ENCODE measurements around the gene NOP53.
A peak's percentile ranks its signal among the peaks of the same experiment; 100 is the strongest.
"Not testable (repeated sequence)": the region's sequence is repeated elsewhere in the genome, so short reads cannot be mapped to it uniquely, and the experiment has no call there.

NOP53 gene

DNA sequence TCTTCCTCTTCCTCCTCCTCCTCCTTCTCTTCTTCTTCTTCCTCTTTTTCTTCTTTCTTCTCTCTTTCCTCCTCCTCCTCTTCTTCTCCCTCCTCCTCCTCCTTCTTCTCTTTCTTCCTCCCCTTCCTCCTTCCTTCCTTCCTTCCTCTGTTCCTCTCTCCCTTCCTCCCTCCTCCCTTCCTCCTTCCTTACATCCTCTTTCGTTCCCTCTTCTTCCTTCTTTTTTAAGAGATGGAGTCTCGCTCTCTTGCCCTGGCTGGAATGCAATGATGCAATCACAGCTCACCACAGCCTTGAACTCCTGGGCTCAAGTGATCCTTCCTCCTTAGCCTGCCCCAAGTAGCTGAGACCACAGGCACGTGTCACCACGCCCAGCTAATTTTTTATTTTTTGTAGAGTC lies 18.9 kb upstream of the NOP53 start:
- DNase-seq = no peak
- no peaks in the 10 kb centered on the region for H3K9me3 ChIP-seq (ENCODE audit: insufficient read depth, low read length, severe bottlenecking)
- no peak for ATAC-seq (ENCODE audit: insufficient read depth, low read depth)
- H3K36me3 ChIP-seq (ENCODE audit: insufficient read depth, low read length) = no peaks in the 10 kb centered on the region
- no peak for TF ChIP-seq EZH2 (IDR thresholded peaks at IDR 0.05; ENCODE audit: borderline replicate concordance, low read depth, low read length, severe bottlenecking)
- TF ChIP-seq, protein P1, sequence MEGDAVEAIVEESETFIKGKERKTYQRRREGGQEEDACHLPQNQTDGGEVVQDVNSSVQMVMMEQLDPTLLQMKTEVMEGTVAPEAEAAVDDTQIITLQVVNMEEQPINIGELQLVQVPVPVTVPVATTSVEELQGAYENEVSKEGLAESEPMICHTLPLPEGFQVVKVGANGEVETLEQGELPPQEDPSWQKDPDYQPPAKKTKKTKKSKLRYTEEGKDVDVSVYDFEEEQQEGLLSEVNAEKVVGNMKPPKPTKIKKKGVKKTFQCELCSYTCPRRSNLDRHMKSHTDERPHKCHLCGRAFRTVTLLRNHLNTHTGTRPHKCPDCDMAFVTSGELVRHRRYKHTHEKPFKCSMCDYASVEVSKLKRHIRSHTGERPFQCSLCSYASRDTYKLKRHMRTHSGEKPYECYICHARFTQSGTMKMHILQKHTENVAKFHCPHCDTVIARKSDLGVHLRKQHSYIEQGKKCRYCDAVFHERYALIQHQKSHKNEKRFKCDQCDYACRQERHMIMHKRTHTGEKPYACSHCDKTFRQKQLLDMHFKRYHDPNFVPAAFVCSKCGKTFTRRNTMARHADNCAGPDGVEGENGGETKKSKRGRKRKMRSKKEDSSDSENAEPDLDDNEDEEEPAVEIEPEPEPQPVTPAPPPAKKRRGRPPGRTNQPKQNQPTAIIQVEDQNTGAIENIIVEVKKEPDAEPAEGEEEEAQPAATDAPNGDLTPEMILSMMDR (IDR thresholded peaks at IDR 0.05; ENCODE audit: borderline replicate concordance, extremely low read depth, low read length, poor library complexity, severe bottlenecking) = no peak
- no peak overlapping the region for H3K4me3 ChIP-seq (ENCODE audit: low read depth in 1 of 2, low read length in 2 of 2)
- H2AFZ ChIP-seq (ENCODE audit: low read depth, low read length) = no peak overlapping the region
- no peaks in the 10 kb centered on the region for H4K20me1 ChIP-seq (ENCODE audit: insufficient read depth, low read length)
- H3K27ac ChIP-seq (ENCODE audit: low read length) = no peak overlapping the region
- H3K9ac ChIP-seq (ENCODE audit: low read depth, low read length) = no peak overlapping the region
- H3K27me3 ChIP-seq (ENCODE audit: insufficient read depth, low read length, poor library complexity) = peaks cover 20% of the 10 kb centered on the region
- peaks cover 16% of the 10 kb centered on the region for H3K4me1 ChIP-seq (ENCODE audit: insufficient read depth, low read length)
- H3K79me2 ChIP-seq (ENCODE audit: insufficient read depth, low read length) = no peaks in the 10 kb centered on the region
- no peak overlapping the region for H3K4me2 ChIP-seq (ENCODE audit: insufficient read depth, low read length)

DNA sequence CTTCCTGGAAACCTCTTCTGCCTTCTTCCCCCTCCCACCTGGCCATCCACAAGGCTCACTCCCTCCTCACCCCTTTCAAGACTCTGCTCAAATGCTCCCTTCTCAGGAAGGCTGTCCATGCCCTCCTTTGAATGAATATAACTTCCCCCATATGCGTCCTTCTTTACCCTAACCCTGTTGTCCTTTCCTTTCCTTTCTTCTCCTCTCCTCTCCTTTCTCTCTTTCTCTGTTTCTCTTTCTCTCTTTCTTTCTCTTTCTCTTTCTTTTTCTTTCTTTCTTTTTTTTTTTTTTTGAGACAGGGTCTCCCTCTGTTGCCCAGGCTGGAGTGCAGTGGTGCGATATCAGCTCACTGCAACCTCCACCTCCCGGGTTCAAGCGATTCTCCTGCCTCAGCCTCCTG lies 17.1 kb upstream of the NOP53 start:
- not testable (repeated sequence) for H3K79me2 ChIP-seq (ENCODE audit: insufficient read depth, low read length); H3K9ac ChIP-seq (ENCODE audit: low read depth, low read length); H3K4me2 ChIP-seq (ENCODE audit: insufficient read depth, low read length); H3K27ac ChIP-seq (ENCODE audit: low read length); ATAC-seq (ENCODE audit: insufficient read depth, low read depth); H3K36me3 ChIP-seq (ENCODE audit: insufficient read depth, low read length); H3K9me3 ChIP-seq (ENCODE audit: insufficient read depth, low read length, severe bottlenecking); H2AFZ ChIP-seq (ENCODE audit: low read depth, low read length); DNase-seq; H4K20me1 ChIP-seq (ENCODE audit: insufficient read depth, low read length); H3K4me3 ChIP-seq (ENCODE audit: low read depth in 1 of 2, low read length in 2 of 2)
- Histone ChIP-seq H3K4me1 (ENCODE audit: insufficient read depth, low read length) (peaks cover 10% of the 10 kb centered on the region), H3K27me3 (ENCODE audit: insufficient read depth, low read length, poor library complexity) (peaks cover 20% of the 10 kb centered on the region)

DNA sequence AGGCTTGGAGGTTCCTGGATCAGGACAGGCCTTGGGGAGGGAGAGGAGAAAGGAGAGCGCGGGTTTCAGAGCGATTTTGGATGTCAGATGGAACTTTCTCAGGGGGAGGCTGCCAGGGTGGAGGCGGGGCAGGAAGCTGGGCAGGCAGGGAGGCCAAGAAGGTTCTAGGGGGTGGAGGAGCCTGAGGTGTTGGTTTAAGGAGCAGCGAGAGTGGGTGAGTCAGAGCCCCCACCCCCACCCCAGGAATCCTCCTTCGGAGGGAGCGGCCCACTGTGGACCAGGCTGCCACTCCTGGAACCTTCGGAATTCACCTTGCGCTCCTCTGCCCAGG lies 15.9 kb upstream of the NOP53 start:
- H3K27ac ChIP-seq (ENCODE audit: low read length) = no peak overlapping the region
- H3K79me2 ChIP-seq (ENCODE audit: insufficient read depth, low read length) = no peaks in the 10 kb centered on the region
- H4K20me1 ChIP-seq (ENCODE audit: insufficient read depth, low read length) = no peaks in the 10 kb centered on the region
- no peak for ATAC-seq (ENCODE audit: insufficient read depth, low read depth)
- H3K36me3 ChIP-seq (ENCODE audit: insufficient read depth, low read length) = no peaks in the 10 kb centered on the region
- DNase-seq = no peak
- peaks cover 10% of the 10 kb centered on the region for H3K4me1 ChIP-seq (ENCODE audit: insufficient read depth, low read length)
- H3K4me3 ChIP-seq (ENCODE audit: low read depth in 1 of 2, low read length in 2 of 2) = no peak overlapping the region
- no peak overlapping the region for H2AFZ ChIP-seq (ENCODE audit: low read depth, low read length)
- no peaks in the 10 kb centered on the region for H3K9me3 ChIP-seq (ENCODE audit: insufficient read depth, low read length, severe bottlenecking)
- H3K27me3 ChIP-seq (ENCODE audit: insufficient read depth, low read length, poor library complexity) = peaks cover 20% of the 10 kb centered on the region
- no peak for TF ChIP-seq EZH2 (IDR thresholded peaks at IDR 0.05; ENCODE audit: borderline replicate concordance, low read depth, low read length, severe bottlenecking)
- H3K4me2 ChIP-seq (ENCODE audit: insufficient read depth, low read length) = 0 out of 2 replicates have a peak overlapping the region, but pooled peaks have one; percentile 12
- H3K9ac ChIP-seq (ENCODE audit: low read depth, low read length) = no peak overlapping the region

DNA sequence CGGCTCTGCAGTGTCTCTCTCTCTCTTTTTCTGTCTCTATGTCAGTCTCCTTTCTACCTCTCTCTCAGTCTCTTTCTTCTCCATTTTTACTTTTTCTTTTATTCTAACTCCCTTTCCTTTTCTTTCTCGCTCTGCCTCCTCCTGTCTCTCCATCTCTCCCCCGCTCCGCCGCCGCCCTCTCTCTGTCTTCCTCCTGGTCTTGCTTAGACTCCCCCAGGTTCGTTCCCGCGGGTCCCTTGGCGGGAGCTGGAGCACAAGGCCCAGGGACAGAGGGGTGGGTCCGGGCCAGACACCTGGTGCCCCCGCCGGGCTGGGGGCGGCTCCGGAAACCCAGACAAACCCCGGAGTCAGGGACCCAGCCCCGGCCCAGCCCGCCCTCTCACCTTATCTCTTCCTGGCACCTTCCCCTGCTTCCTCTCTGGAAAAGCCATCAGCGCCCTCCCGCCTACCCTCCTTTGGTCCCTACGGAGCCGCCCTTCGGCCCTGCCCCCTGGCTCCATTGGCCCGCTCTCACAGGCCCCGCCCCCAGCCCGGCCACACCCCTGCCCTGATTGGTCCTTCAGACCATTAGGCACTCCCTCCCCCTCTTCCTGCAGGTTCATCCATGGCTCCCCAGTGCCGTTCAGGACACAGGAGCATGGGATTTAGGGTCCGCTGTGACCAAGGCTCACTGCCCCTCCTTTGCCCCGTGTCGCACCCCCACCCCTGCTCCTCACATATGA lies 15.4 kb upstream of the NOP53 start:
- H3K79me2 ChIP-seq (ENCODE audit: insufficient read depth, low read length) = no peaks in the 10 kb centered on the region
- peak; percentile 42 for DNase-seq
- H4K20me1 ChIP-seq (ENCODE audit: insufficient read depth, low read length) = no peaks in the 10 kb centered on the region
- peaks cover 20% of the 10 kb centered on the region for H3K27me3 ChIP-seq (ENCODE audit: insufficient read depth, low read length, poor library complexity)
- peaks cover 10% of the 10 kb centered on the region for H3K4me1 ChIP-seq (ENCODE audit: insufficient read depth, low read length)
- H2AFZ ChIP-seq (ENCODE audit: low read depth, low read length) = no peak overlapping the region
- H3K36me3 ChIP-seq (ENCODE audit: insufficient read depth, low read length) = no peaks in the 10 kb centered on the region
- H3K4me2 ChIP-seq (ENCODE audit: insufficient read depth, low read length) = 0 out of 2 replicates have a peak overlapping the region, but pooled peaks have one; percentile 12
- H3K9me3 ChIP-seq (ENCODE audit: insufficient read depth, low read length, severe bottlenecking) = no peaks in the 10 kb centered on the region
- no peak overlapping the region for H3K4me3 ChIP-seq (ENCODE audit: low read depth in 1 of 2, low read length in 2 of 2)
- peak; percentile 60; the same call in 1 of the 3 replicates for ATAC-seq (ENCODE audit: insufficient read depth, low read depth)
- H3K9ac ChIP-seq (ENCODE audit: low read depth, low read length) = no peak overlapping the region
- no peak overlapping the region for H3K27ac ChIP-seq (ENCODE audit: low read length)
- TF ChIP-seq, protein P1 (IDR thresholded peaks at IDR 0.05; ENCODE audit: borderline replicate concordance, extremely low read depth, low read length, poor library complexity, severe bottlenecking) = no peak
- TF ChIP-seq EZH2 (IDR thresholded peaks at IDR 0.05; ENCODE audit: borderline replicate concordance, low read depth, low read length, severe bottlenecking) = no peak
